T-cell (primary cell): ENCODE results near the gene AGT. TPM values are rescaled to one million over a fixed set of nuclear protein-coding genes. Genes with fewer than 3 reads are reported as not detected.

ENCODE experiments used
- ATAC-seq, 4 experiments: fragments of 200-7000 bp in 3 of 4; fragments of 150-1000 bp in 1 of 4; cut with Tn5 transposase; replicated peaks in 1 of 4; 1 replicate in 3 of 4; 2 replicates in 1 of 4; pipeline ENCODE4 v1.10.0; 2021; ENCODE audit warnings: moderate library complexity in 3 of 4, mild to moderate bottlenecking in 2 of 4, moderate number of reproducible peaks in 1 of 4
- CTCF ChIA-PET, 2 donors: fragments of 300-600 bp; sonication (Branson Sonifier 250); formaldehyde crosslinking; loops; one replicate each; lab custom pipeline; 2022; ENCODE audit warnings: antibody characterized with exemption in 2 of 2; lab: Charles Lee
- POLR2A ChIA-PET, 2 donors: fragments of 300-600 bp; sonication (Branson Sonifier 250); formaldehyde crosslinking; loops; one replicate each; lab custom pipeline; 2022; ENCODE audit warnings: antibody characterized with exemption in 2 of 2; lab: Charles Lee
- DNase-seq, 35 experiments: peaks; one replicate each; pipeline versions ENCODE4 v3.0.0 to v3.0.0-alpha.2; 2013 to 2023
- H3K27ac ChIP-seq: one replicate; pipeline ENCODE4 v1.5.1; 2013; ENCODE audit warnings: low read length
- H3K27me3 ChIP-seq, 2 experiments: replicated peaks in 1 of 2; 1 replicate in 1 of 2; 2 replicates in 1 of 2; pipeline versions ENCODE4 v1.6.1 to v1.7.0; 2013; ENCODE audit warnings: low read length in 1 of 2, mixed read lengths in 1 of 2; ENCODE audit not compliant: control insufficient read depth in 2 of 2, insufficient read depth in 2 of 2; ENCODE audit errors: extremely low read depth in 1 of 2
- H3K36me3 ChIP-seq, 2 donors: 1 replicate in 1 of 2; 2 replicates in 1 of 2; pipeline versions ENCODE4 v1.6.1 to v1.7.0; 2013; ENCODE audit warnings: low read length in 1 of 2; ENCODE audit not compliant: control insufficient read depth in 2 of 2, insufficient read depth in 1 of 2; ENCODE audit errors: extremely low read depth in 1 of 2
- H3K4me1 ChIP-seq, 2 experiments: 1 replicate in 1 of 2; 2 replicates in 1 of 2; pipeline versions ENCODE4 v1.6.1 to v1.7.0; 2013; ENCODE audit warnings: low read length in 2 of 2, mixed read lengths in 1 of 2; ENCODE audit not compliant: insufficient read depth in 2 of 2, control insufficient read depth in 1 of 2; ENCODE audit errors: extremely low read depth in 1 of 2
- H3K4me3 ChIP-seq, 2 donors: 1 replicate in 1 of 2; 2 replicates in 1 of 2; pipeline versions ENCODE4 v1.5.1 to v1.7.0; 2013; ENCODE audit warnings: mild to moderate bottlenecking in 2 of 2, low read length in 1 of 2, moderate library complexity in 1 of 2; ENCODE audit not compliant: control insufficient read depth in 1 of 2; ENCODE audit errors: extremely low read depth in 1 of 2
- H3K9me3 ChIP-seq: 2 replicates; pipeline ENCODE4 v1.7.0; 2013
- H3K27ac Mint-ChIP-seq, 2 donors: one replicate each; pipeline ENCODE4 v1.8.0; 2020 to 2021; ENCODE audit warnings: mild to moderate bottlenecking in 2 of 2, mixed read lengths in 2 of 2
- H3K27me3 Mint-ChIP-seq, 2 donors: one replicate each; pipeline ENCODE4 v1.8.0; 2021 to 2022; ENCODE audit warnings: mixed read lengths in 2 of 2
- H3K36me3 Mint-ChIP-seq: one replicate; pipeline ENCODE4 v1.8.0; 2021; ENCODE audit warnings: mixed read lengths
- H3K4me1 Mint-ChIP-seq, 3 donors: one replicate each; pipeline ENCODE4 v1.8.0; 2020 to 2022; ENCODE audit warnings: mixed read lengths in 3 of 3, mild to moderate bottlenecking in 1 of 3
- H3K4me3 Mint-ChIP-seq, 3 donors: one replicate each; pipeline ENCODE4 v1.8.0; 2020 to 2022; ENCODE audit warnings: mild to moderate bottlenecking in 3 of 3, mixed read lengths in 3 of 3, moderate library complexity in 3 of 3
- H3K9me3 Mint-ChIP-seq, 3 donors: one replicate each; pipeline ENCODE4 v1.8.0; 2020 to 2022; ENCODE audit warnings: mixed read lengths in 3 of 3
- WGBS: methylation state at CpG from one replicate; pipeline ENCODE4 v1.1.5; 2013; ENCODE audit warnings: missing lambda C conversion rate; ENCODE audit not compliant: insufficient coverage; 5-methylcytosine and 5-hydroxymethylcytosine counted together
- total RNA-seq, 35 experiments: library from RNA in 6 of 35; stranded (reverse) in 6 of 35; fragments of 120-200 nt in 1 of 35; gene quantifications; one replicate each; pipeline versions ENCODE4 v1.2.1 to v1.2.4 and lab custom pipeline; 2013 to 2026

AGT gene
- total RNA-seq, 5 donors from 2014 or later (not counting 1 experiment from before 2014, with no cell fraction given), result 0.92 to 1.5 (median 1.2) TPM; not detected in 2

DNA sequence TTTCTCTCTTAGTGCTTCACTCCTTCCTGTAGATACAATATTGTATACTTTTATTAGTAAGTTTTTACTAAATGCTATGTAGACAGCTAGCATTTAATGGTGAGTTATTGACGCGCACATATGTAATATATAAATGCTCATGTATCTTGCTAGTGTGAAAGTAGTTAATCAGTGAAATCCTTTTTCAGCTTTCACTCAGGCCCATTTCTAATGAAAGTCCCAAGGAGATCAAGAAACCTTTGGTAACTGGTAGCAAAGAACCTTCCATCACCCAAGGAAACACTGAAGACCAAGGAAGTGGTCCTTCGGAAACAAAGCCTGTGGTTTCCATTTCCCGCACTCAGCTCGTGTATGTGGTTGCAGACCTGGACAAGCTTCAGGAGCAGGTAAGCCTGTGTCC, 27.2 kb downstream of the AGT start:
- POLR2A ChIA-PET, result no interaction called here
- Histone ChIP-seq H3K4me1 (peaks cover 0 to 7% of the 10 kb centered on the region in 2 experiments), H3K4me3 (no peak overlapping the region), H3K27me3 (no peaks in the 10 kb centered on the region), H3K36me3 (peaks cover 20 to 89% of the 10 kb centered on the region in 2 donors), H3K27ac (no peak overlapping the region), H3K9me3 (no peaks in the 10 kb centered on the region)
- Mint-ChIP-seq H3K4me3 (no peak overlapping the region), H3K27me3 (no peaks in the 10 kb centered on the region), H3K36me3 (peaks cover 68% of the 10 kb centered on the region), H3K27ac (no peak overlapping the region), H3K9me3 (no peaks in the 10 kb centered on the region), H3K4me1 (peaks cover 0 to 5% (median 0%) of the 10 kb centered on the region in 3 donors)
- ATAC-seq (no peak), DNase-seq (no peak)
- CTCF ChIA-PET, result no interaction called here
- no CpG with 5 or more reads among the region's 5 CpGs for WGBS

DNA sequence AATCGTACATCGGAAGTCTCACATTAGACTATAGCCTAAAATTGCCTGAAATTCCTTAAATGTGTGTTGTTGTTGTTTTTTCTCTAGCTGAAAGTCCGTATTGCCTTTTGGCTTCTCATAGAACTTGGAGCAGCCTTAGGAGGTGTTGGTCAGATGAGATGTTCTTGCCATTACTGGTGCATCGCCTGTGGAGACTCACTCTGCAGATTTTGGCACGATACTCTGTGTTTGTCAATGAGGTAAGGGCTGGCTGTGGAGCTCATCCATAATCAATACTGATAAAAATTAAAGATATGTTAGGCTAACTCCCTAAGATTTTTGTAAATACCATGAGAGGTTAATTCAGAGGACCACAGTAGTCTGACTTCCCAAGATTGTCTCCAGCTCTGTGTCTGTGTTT, 28.9 kb downstream of the AGT start:
- Histone ChIP-seq H3K4me3 (no peak overlapping the region), H3K27me3 (no peaks in the 10 kb centered on the region), H3K27ac (no peak overlapping the region), H3K9me3 (no peaks in the 10 kb centered on the region), H3K4me1 (peaks cover 0 to 9% of the 10 kb centered on the region in 2 experiments), H3K36me3 (peaks cover 16 to 87% of the 10 kb centered on the region in 2 donors)
- WGBS, result 88% methylated on average over 1 of the region's 5 CpGs
- H3K27ac Mint-ChIP-seq, result no peak overlapping the region
- ChIA-PET CTCF (interaction anchor here in 1 of 2 donors (0.7 kb wide), 1 partner anchor 865 kb away, joined by 3 read pairs; no protein-coding TSS in a partner anchor), POLR2A (no interaction called here)
- no peak for ATAC-seq
- H3K9me3 Mint-ChIP-seq, result no peaks in the 10 kb centered on the region
- DNase-seq, result no peak
- H3K36me3 Mint-ChIP-seq, result peaks cover 62% of the 10 kb centered on the region
- H3K27me3 Mint-ChIP-seq, result no peaks in the 10 kb centered on the region
- peaks cover 0 to 5% (median 0%) of the 10 kb centered on the region in 3 donors for H3K4me1 Mint-ChIP-seq
- H3K4me3 Mint-ChIP-seq, result no peak overlapping the region

DNA sequence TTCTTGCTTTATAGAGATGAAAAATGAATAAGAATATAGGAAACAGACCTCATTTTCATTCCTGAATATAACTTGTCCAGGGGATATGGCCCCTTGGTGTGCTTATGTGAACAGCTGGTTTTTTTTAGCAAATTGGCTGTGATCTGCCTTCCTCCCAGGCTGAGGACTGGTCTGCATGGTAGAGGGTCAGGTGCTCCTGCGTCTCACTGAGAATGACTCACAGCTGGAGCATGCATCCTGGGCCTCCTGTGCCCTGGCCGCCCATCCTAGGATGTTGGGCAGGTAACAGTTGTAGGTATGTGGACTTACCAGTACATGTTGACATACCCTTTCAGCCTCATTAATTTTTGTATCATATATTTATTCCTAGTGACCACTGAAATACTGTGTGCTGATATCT, 29.8 kb downstream of the AGT start:
- Mint-ChIP-seq H3K9me3 (no peaks in the 10 kb centered on the region), H3K27me3 (no peaks in the 10 kb centered on the region), H3K4me3 (no peak overlapping the region), H3K4me1 (peaks cover 0 to 5% (median 0%) of the 10 kb centered on the region in 3 donors), H3K36me3 (peaks cover 63% of the 10 kb centered on the region), H3K27ac (no peak overlapping the region)
- no peak for ATAC-seq
- peaks cover 13 to 86% of the 10 kb centered on the region in 2 donors for H3K36me3 ChIP-seq
- no CpG with 5 or more reads among the region's 2 CpGs for WGBS
- CTCF ChIA-PET, result interaction anchor here in 1 of 2 donors (0.7 kb wide), 1 partner anchor 866 kb away, joined by 3 read pairs; no protein-coding TSS in a partner anchor
- H3K27me3 ChIP-seq, result no peaks in the 10 kb centered on the region
- POLR2A ChIA-PET, result no interaction called here
- peaks cover 0 to 9% of the 10 kb centered on the region in 2 experiments for H3K4me1 ChIP-seq
- no peak overlapping the region for H3K27ac ChIP-seq
- DNase-seq, result no peak
- H3K4me3 ChIP-seq, result no peak overlapping the region
- no peaks in the 10 kb centered on the region for H3K9me3 ChIP-seq

DNA sequence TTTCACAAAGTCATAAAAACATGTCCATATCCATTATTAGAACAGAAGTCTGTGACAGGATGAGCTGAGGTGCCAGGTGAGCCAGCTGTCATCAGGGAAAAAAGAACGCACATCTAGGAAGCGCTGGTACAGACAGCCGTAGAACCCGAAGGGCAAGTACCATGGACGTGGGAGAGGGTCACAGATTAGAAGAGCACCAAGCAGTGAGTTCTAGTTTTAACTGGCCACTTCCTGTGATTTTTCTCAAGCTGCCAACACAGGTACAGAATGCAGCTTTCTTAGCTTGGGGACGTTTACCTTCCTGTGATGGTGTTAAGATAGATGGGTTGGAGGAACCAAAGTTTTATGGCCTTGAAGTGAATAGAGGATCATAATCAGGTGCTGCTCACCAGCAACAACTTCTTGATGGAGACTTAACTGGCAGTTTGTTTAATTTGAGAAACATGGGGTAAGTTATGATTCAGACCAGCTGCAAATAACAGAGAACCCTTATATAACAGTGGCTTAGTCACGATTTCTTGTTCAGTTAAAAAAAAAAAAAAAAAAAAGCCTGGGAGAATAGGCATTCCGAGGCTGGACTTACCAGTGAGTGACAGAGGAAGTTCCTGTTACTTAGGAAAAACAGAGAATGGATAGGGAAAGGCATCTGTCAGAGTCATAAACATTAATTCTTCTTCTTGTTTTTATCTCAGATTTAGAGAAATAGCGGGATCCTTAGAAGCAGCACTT, 30.9 kb downstream of the AGT start:
- H3K27ac Mint-ChIP-seq, result peak overlapping the region in 1 of 2 donors; percentile 34
- peaks cover 0 to 9% of the 10 kb centered on the region in 2 experiments for H3K4me1 ChIP-seq
- H3K9me3 ChIP-seq, result no peaks in the 10 kb centered on the region
- H3K36me3 ChIP-seq, result peaks cover 13 to 86% of the 10 kb centered on the region in 2 donors
- H3K27ac ChIP-seq, result no peak overlapping the region
- 77% methylated on average over 6 of the region's 9 CpGs for WGBS
- DNase-seq (peak in 1 of 35 experiments; percentile 25), ATAC-seq (peak in 1 of 4 experiments; percentile 19)
- H3K4me1 Mint-ChIP-seq, result peaks cover 0 to 5% (median 0%) of the 10 kb centered on the region in 3 donors
- no peak overlapping the region for H3K4me3 Mint-ChIP-seq
- ChIA-PET CTCF (interaction anchor here in 1 of 2 donors (1.1 kb wide), 1 partner anchor 257 kb away, joined by 3 read pairs; no protein-coding TSS in a partner anchor), POLR2A (interaction anchor here in 1 of 2 donors (0.6 kb wide), 1 partner anchor 259 kb away, joined by 4 read pairs; no protein-coding TSS in a partner anchor)
- no peak overlapping the region for H3K4me3 ChIP-seq
- H3K36me3 Mint-ChIP-seq, result peaks cover 67% of the 10 kb centered on the region
- H3K9me3 Mint-ChIP-seq, result no peaks in the 10 kb centered on the region
- H3K27me3 Mint-ChIP-seq, result no peaks in the 10 kb centered on the region
- H3K27me3 ChIP-seq, result no peaks in the 10 kb centered on the region

DNA sequence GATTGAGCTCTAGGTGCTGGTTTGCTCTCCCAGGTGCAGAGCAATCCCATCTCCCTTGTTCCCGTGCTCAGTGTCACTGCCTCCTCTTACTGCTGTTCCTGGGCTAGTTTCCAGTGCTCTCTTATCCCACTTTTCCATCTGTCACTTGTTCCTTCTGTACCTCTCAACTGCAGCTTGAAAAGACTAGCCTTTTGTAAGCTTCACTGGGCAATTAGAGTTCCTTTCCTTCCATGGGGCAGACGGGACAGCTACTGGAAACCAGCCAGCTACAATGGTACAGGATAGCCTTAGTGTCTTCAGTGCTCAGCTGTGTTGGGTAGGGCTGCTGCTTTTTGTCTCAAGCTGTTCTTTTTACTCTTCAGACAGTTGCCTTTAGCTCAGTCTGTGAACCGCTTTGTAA, 31.6 kb downstream of the AGT start:
- CTCF ChIA-PET, result interaction anchor here in 1 of 2 donors (1.1 kb wide), 1 partner anchor 257 kb away, joined by 3 read pairs; no protein-coding TSS in a partner anchor
- H3K27ac Mint-ChIP-seq, result no peak overlapping the region

DNA sequence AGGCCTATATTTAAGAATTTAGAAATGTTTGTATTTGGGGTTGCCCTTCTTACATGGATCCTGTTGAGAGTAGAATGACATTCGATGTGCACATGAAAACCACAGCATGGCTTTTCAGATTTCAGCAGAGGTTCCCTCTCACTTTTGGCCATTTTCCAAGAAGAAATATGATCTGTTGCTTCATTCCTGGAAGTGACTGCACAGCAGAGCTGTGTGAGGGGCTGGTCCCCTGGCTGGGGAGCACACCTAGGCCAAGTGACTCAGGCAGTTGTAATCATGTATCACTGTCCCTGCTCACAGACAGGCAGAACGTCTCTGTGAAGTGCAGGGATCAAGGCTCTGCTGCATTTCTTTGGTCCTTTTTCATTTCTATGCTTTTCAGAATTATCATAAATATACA, 32.3 kb downstream of the AGT start:
- CTCF ChIA-PET, result no interaction called here
- H3K27ac ChIP-seq, result no peak overlapping the region
- ATAC-seq (no peak), DNase-seq (no peak)
- no peak overlapping the region for H3K27ac Mint-ChIP-seq
- H3K9me3 Mint-ChIP-seq, result no peaks in the 10 kb centered on the region
- peaks cover 0 to 9% of the 10 kb centered on the region in 2 experiments for H3K4me1 ChIP-seq
- POLR2A ChIA-PET, result no interaction called here
- peaks cover 6 to 87% of the 10 kb centered on the region in 2 donors for H3K36me3 ChIP-seq
- H3K4me3 ChIP-seq, result no peak overlapping the region
- H3K4me1 Mint-ChIP-seq, result peaks cover 0 to 5% (median 0%) of the 10 kb centered on the region in 3 donors
- H3K36me3 Mint-ChIP-seq, result peaks cover 63% of the 10 kb centered on the region
- 88% methylated on average over 2 of the region's 2 CpGs for WGBS
- no peaks in the 10 kb centered on the region for H3K27me3 ChIP-seq
- H3K9me3 ChIP-seq, result no peaks in the 10 kb centered on the region
- H3K27me3 Mint-ChIP-seq, result no peaks in the 10 kb centered on the region
- H3K4me3 Mint-ChIP-seq, result no peak overlapping the region

More for the DNA sequence above, 31.6 kb downstream of the AGT start:
- ATAC-seq (no peak), DNase-seq (no peak)
- Histone ChIP-seq H3K9me3 (no peaks in the 10 kb centered on the region), H3K4me1 (peaks cover 0 to 9% of the 10 kb centered on the region in 2 experiments), H3K27ac (no peak overlapping the region), H3K36me3 (peaks cover 12 to 87% of the 10 kb centered on the region in 2 donors), H3K4me3 (no peak overlapping the region), H3K27me3 (no peaks in the 10 kb centered on the region)
- Mint-ChIP-seq H3K27me3 (no peaks in the 10 kb centered on the region), H3K36me3 (peaks cover 65% of the 10 kb centered on the region), H3K4me1 (peaks cover 0 to 5% (median 0%) of the 10 kb centered on the region in 3 donors), H3K9me3 (no peaks in the 10 kb centered on the region), H3K4me3 (no peak overlapping the region)
- WGBS, result 86% methylated on average over 1 of the region's 3 CpGs
- POLR2A ChIA-PET, result interaction anchor here in 1 of 2 donors (0.5 kb wide), 1 partner anchor 1345 kb away, joined by 3 read pairs; no protein-coding TSS in a partner anchor
